HepG2 (cell line): Measurements from ENCODE around the gene TRIM62. TPM values are rescaled to one million over a fixed set of nuclear protein-coding genes. Genes with fewer than 3 reads are reported as not detected.

Source experiments
- ATAC-seq: fragments of 200-7000 bp; cut with Tn5 transposase; 3 replicates; pipeline ENCODE4 v1.9.1; 2020; ENCODE audit warnings: mild to moderate bottlenecking, moderate library complexity
- Bru-seq: library from RNA; stranded (reverse); fragments of 400-500 nt; gene quantifications from one replicate; lab custom pipeline; 2021; lab: Mats Ljungman, UMichigan
- BruChase-seq, 2 experiments: library from RNA; stranded (reverse); fragments of 400-500 nt; gene quantifications; one replicate each; lab custom pipeline; 2021; lab: Mats Ljungman, UMichigan
- BruUV-seq: library from RNA; stranded (reverse); fragments of 400-500 nt; replicated peaks from 2 replicates; lab custom pipeline; 2021; lab: Mats Ljungman, UMichigan
- CTCF ChIA-PET: fragments of 300-600 bp; formaldehyde crosslinking; extraction: SDS; loops from one replicate; lab custom pipeline; 2021; ENCODE audit warnings: low total read pairs, inconsistent platforms, low intra/inter-chr PET ratio; lab: Yijun Ruan, JAX
- POLR2A ChIA-PET: fragments of 350-600 bp; sonication (Branson Sonifier 250); formaldehyde crosslinking; loops from one replicate; lab custom pipeline; 2020; ENCODE audit warnings: antibody characterized with exemption, inconsistent platforms; lab: Yijun Ruan, JAX
- DNase-seq: peaks from one replicate; pipeline ENCODE4 v3.0.0-alpha.2; 2015; ENCODE audit warnings: low spot score
- FAIRE-seq: peaks from 3 replicates; lab custom pipeline; 2011; peaks lifted over from hg19 to GRCh38; lab: Jason Lieb, UNC
- H2AFZ ChIP-seq: one replicate; pipeline ENCODE4 v1.6.1; 2011; ENCODE audit warnings: low read length, inconsistent platforms
- H3K27ac ChIP-seq: fragments of 300-600 bp; 3 replicates; pipeline ENCODE4 v1.8.0; 2011; ENCODE audit warnings: mixed run types, mild to moderate bottlenecking, mixed read lengths, low read length, inconsistent platforms; ENCODE audit not compliant: insufficient read depth; ENCODE audit errors: extremely low read length
- H3K27me3 ChIP-seq, 2 experiments: fragments of 200-600 bp in 1 of 2; 2 replicates in 1 of 2; 3 replicates in 1 of 2; pipeline versions ENCODE4 v1.6.0 to v1.8.0; 2011; ENCODE audit warnings: low read length in 2 of 2, mild to moderate bottlenecking in 2 of 2, moderate library complexity in 2 of 2, inconsistent platforms in 1 of 2; ENCODE audit not compliant: insufficient read depth in 2 of 2, control insufficient read depth in 1 of 2
- H3K36me3 ChIP-seq, 2 experiments: fragments of 200-600 bp in 1 of 2; replicated peaks in 1 of 2; 2 replicates in 1 of 2; 3 replicates in 1 of 2; pipeline versions ENCODE4 v1.5.1 to v1.8.0; 2011; ENCODE audit warnings: low read length in 2 of 2, inconsistent platforms in 1 of 2; ENCODE audit not compliant: insufficient read depth in 2 of 2, control insufficient read depth in 1 of 2
- H3K4me1 ChIP-seq: 2 replicates; pipeline ENCODE4 v1.5.1; 2012; ENCODE audit warnings: low read length, inconsistent platforms; ENCODE audit not compliant: insufficient read depth
- H3K4me2 ChIP-seq: 2 replicates; pipeline ENCODE4 v1.6.0; 2011; ENCODE audit warnings: low read depth, low read length, inconsistent platforms
- H3K4me3 ChIP-seq, 3 experiments: fragments of 200-600 bp in 1 of 3; sonication (generic), shearing (Covaris generic) in 1 of 3; replicated peaks in 1 of 3; 2 replicates each; pipeline ENCODE4 v1.5.1; 2011 to 2016; ENCODE audit warnings: low read length in 3 of 3, inconsistent platforms in 2 of 3, low read depth in 2 of 3, mild to moderate bottlenecking in 2 of 3, control low read depth in 1 of 3, mixed read lengths in 1 of 3; ENCODE audit not compliant: insufficient read depth in 1 of 3
- H3K79me2 ChIP-seq: one replicate; pipeline ENCODE4 v1.6.1; 2011; ENCODE audit warnings: low read length, inconsistent platforms; ENCODE audit not compliant: insufficient read depth
- H3K9ac ChIP-seq: 2 replicates; pipeline ENCODE4 v1.6.0; 2011; ENCODE audit warnings: mild to moderate bottlenecking, low read depth, low read length, inconsistent platforms; ENCODE audit not compliant: insufficient read depth
- H3K9me3 ChIP-seq: 2 replicates; pipeline ENCODE4 v1.5.1; 2012; ENCODE audit warnings: mild to moderate bottlenecking, low read length
- H4K20me1 ChIP-seq: 2 replicates; pipeline ENCODE4 v1.6.0; 2011; ENCODE audit warnings: inconsistent platforms, mild to moderate bottlenecking, low read length, moderate library complexity; ENCODE audit not compliant: insufficient read depth
- CHD2 ChIP-seq: IDR thresholded peaks from 2 replicates; pipeline ENCODE4 v1.6.1; 2011; ENCODE audit warnings: low read depth, low read length, improper control_type of control experiment
- GABPB1 ChIP-seq: IDR thresholded peaks from 2 replicates; pipeline ENCODE4 v1.6.1; 2016; ENCODE audit warnings: mild to moderate bottlenecking, missing genetic modification reagents, moderate library complexity, missing compliant biosample characterization
- MTA3 ChIP-seq: sonication (generic); formaldehyde crosslinking; IDR thresholded peaks from 2 replicates; pipeline ENCODE4 v1.4.0; 2020; ENCODE audit warnings: missing genetic modification reagents
- PHF8 ChIP-seq: sonication (generic); formaldehyde crosslinking; IDR thresholded peaks from 2 replicates; pipeline ENCODE4 v1.5.0; 2020; ENCODE audit warnings: missing genetic modification reagents
- POLR2A ChIP-seq, 2 experiments: IDR thresholded peaks; 2 replicates each; pipeline ENCODE4 v1.6.1; 2011; ENCODE audit warnings: low read depth in 2 of 2, low read length in 2 of 2, mild to moderate bottlenecking in 1 of 2, moderate library complexity in 1 of 2; ENCODE audit not compliant: insufficient read depth in 1 of 2
- PPARG ChIP-seq: conservative IDR thresholded peaks from 2 replicates; pipeline ENCODE4 v1.6.1; 2016; ENCODE audit warnings: missing biosample characterization, missing genetic modification reagents
- SIN3A ChIP-seq: IDR thresholded peaks from 2 replicates; pipeline ENCODE4 v1.6.1; 2011; ENCODE audit warnings: low read depth, mild to moderate bottlenecking, control low read depth, low read length, borderline replicate concordance
- TAF1 ChIP-seq: sonication (generic); formaldehyde crosslinking; IDR thresholded peaks from 2 replicates; pipeline ENCODE4 v1.4.0; 2020; ENCODE audit warnings: missing genetic modification reagents
- ZFX ChIP-seq: sonication (generic); formaldehyde crosslinking; IDR thresholded peaks from 2 replicates; pipeline ENCODE4 v1.4.0; 2020; ENCODE audit warnings: mild to moderate bottlenecking, low read depth, missing genetic modification reagents, moderate library complexity
- ZNF282 ChIP-seq: fragments of 450-650 bp; IDR thresholded peaks from 2 replicates; pipeline ENCODE4 v1.6.1; 2018; ENCODE audit not compliant: partially characterized antibody
- WGBS: methylation state at CpG from one replicate; pipeline ENCODE4 v1.1.6; 2017; ENCODE audit warnings: low lambda C conversion rate; 5-methylcytosine and 5-hydroxymethylcytosine counted together
- in situ Hi-C: cut with HindIII; loops from 2 replicates; pipeline ENCODE4 v1.10.0; 2017; ENCODE audit warnings: low pct_unique_long_range_greater_than_20kb; ENCODE audit not compliant: extremely low pct_ligation_motif_present
- intact Hi-C: fragments of 100-400 bp; cut with micrococcal nuclease; formaldehyde crosslinking; loops from one replicate; pipeline ENCODE4 v1.10.0; 2022; ENCODE audit not compliant: unreplicated experiment
- long read RNA-seq, 2 experiments: library from RNA in 1 of 2; library from polyadenylated mRNA in 1 of 2; stranded (forward) in 1 of 2; unstranded in 1 of 2; transcript quantifications; one replicate each; pipeline ENCODE4 v2.0.0, GENCODE V29; 2019 to 2022
- polyA minus RNA-seq, 3 experiments: library from RNA; depleted of rRNA, polyadenylated mRNA; stranded (reverse); fragments of >200 nt; gene quantifications; 2 replicates each; pipeline ENCODE4 v1.2.3, GENCODE V29; 2011; ENCODE audit warnings: low replicate concordance in 1 of 3
- polyA plus RNA-seq, 8 experiments: library from polyadenylated mRNA; depleted of rRNA in 3 of 8; stranded (reverse) in 7 of 8; unstranded in 1 of 8; fragments of >200 nt; fragmentation: Illumina TruSeq in 4 of 8; extraction: Trizol in 4 of 8; gene quantifications; 2 replicates each; pipeline versions ENCODE4 v1.2.1 to v1.2.3, GENCODE V29; 2011 to 2016; ENCODE audit warnings: low read depth in 4 of 8, missing spikeins in 1 of 8, mixed read lengths in 1 of 8; ENCODE audit not compliant: insufficient read depth in 1 of 8
- total RNA-seq, 5 experiments: library from RNA; depleted of rRNA; stranded (reverse); fragments of >200 nt; fragmentation: Illumina TruSeq; extraction: Trizol; gene quantifications; 2 replicates each; pipeline ENCODE4 v1.2.3, GENCODE V29; 2016; ENCODE audit warnings: low read depth in 1 of 5
- TF ChIP-seq, protein P1 (sequence below), 2 experiments: sonication (generic) in 1 of 2; formaldehyde crosslinking in 1 of 2; IDR thresholded peaks; 2 replicates each; pipeline versions ENCODE4 v1.4.0 to v1.6.1; 2018 to 2020; ENCODE audit warnings: missing genetic modification reagents in 2 of 2, borderline replicate concordance in 1 of 2, low read depth in 1 of 2, mild to moderate bottlenecking in 1 of 2, missing biosample characterization in 1 of 2
- TF ChIP-seq, protein P2 (sequence below): sonication (generic); IDR thresholded peaks from 2 replicates; pipeline ENCODE4 v1.6.1; 2016; ENCODE audit warnings: low read depth, borderline replicate concordance
- TF ChIP-seq, protein P3 (sequence below): IDR thresholded peaks from 2 replicates; pipeline ENCODE4 v1.6.1; 2016; ENCODE audit warnings: mild to moderate bottlenecking

Gene TRIM62
- 0.53 and 1.1 TPM in 2 replicates for total RNA-seq (2016; rRNA removed; fragmentation: Illumina TruSeq; extraction: Trizol)
- total RNA-seq (2016; cell fraction: cytosol; rRNA removed; fragmentation: Illumina TruSeq; extraction: Trizol; ENCODE audit: low read depth), result 0.10 and 0.18 TPM in 2 replicates
- total RNA-seq (2016; cell fraction: insoluble cytoplasmic fraction; rRNA removed; fragmentation: Illumina TruSeq; extraction: Trizol), result 0.61 and 0.83 TPM in 2 replicates
- total RNA-seq (2016; cell fraction: membrane; rRNA removed; fragmentation: Illumina TruSeq; extraction: Trizol), result 1.1 TPM in 2 replicates
- 0.78 and 1.1 TPM in 2 replicates for total RNA-seq (2016; cell fraction: nucleus; rRNA removed; fragmentation: Illumina TruSeq; extraction: Trizol)
- polyA plus RNA-seq (2011; rRNA removed), result 0.57 and 0.67 TPM in 2 replicates
- polyA plus RNA-seq (2011; cell fraction: cytosol; rRNA removed), result 0.32 TPM in 2 replicates
- polyA plus RNA-seq (2011; cell fraction: nucleus; rRNA removed), result 2.1 and 2.9 TPM in 2 replicates
- 0.93 and 1.2 TPM in 2 replicates for polyA plus RNA-seq (2012)
- polyA plus RNA-seq (2016; cell fraction: cytosol; fragmentation: Illumina TruSeq; extraction: Trizol; ENCODE audit: low read depth), result 0.15 and 0.24 TPM in 2 replicates
- 1.1 and 1.4 TPM in 2 replicates for polyA plus RNA-seq (2016; cell fraction: insoluble cytoplasmic fraction; fragmentation: Illumina TruSeq; extraction: Trizol; ENCODE audit: low read depth)
- 0.68 and 0.86 TPM in 2 replicates for polyA plus RNA-seq (2016; cell fraction: membrane; fragmentation: Illumina TruSeq; extraction: Trizol; ENCODE audit: low read depth)
- 1.7 and 2.1 TPM in 2 replicates for polyA plus RNA-seq (2016; cell fraction: nucleus; fragmentation: Illumina TruSeq; extraction: Trizol; ENCODE audit: insufficient read depth, low read depth)
- 1.8 and 2.1 TPM in 2 replicates for polyA minus RNA-seq (2011; rRNA and poly(A)+ RNA removed; ENCODE audit: low replicate concordance)
- polyA minus RNA-seq (2011; cell fraction: cytosol; rRNA and poly(A)+ RNA removed), result 0.79 and 1.3 TPM in 2 replicates
- 0.87 and 0.90 TPM in 2 replicates for polyA minus RNA-seq (2011; cell fraction: nucleus; rRNA and poly(A)+ RNA removed)
- Bru-seq, nascent RNA, result percentile 40 among the genes with signal in this experiment
- percentile 43 among the genes with signal in this experiment for BruChase-seq, experiment 1, labeled RNA remaining after a 6-hour chase
- BruChase-seq, experiment 2, labeled RNA remaining after a 2-hour chase, result percentile 40 among the genes with signal in this experiment
- long read RNA-seq, experiment 1, partial matches to known transcripts, result 1 of 1 reads
- long read RNA-seq, experiment 1, other reads (novel, unspliced or antisense), result 0 of 1 reads
- long read RNA-seq, experiment 2, partial matches to known transcripts, result 1 of 7 reads
- long read RNA-seq, experiment 2, other reads (novel, unspliced or antisense), result 2 of 7 reads

DNA sequence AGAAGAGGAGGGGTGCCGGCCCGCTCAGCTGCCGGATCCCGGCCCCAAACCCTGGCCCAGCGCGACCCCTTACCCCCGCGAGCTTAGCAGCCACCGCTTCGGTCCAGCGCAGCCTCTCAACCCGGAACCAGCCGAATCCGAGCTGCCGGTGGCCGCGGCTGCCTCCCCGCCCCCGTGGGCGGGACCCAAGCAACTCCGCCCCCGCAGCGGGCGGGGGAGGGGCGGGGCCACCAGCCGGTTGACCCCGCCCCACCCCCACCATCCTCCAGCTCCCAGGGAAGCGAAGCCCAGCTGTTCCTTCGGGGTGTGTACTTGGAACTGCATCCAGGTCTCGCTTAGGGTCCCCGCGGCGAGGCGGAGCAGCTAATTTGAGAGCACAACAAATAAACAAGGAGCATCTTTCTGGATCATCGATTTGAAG lies at the start of gene TRIM62:
TRIM62 (minus strand) TSS at position 123 of the 421 bp plus-strand sequence. CDS start 611 bp downstream, outside the sequence.
- FAIRE-seq (no peak), ATAC-seq (peak; percentile 78), DNase-seq (peak; percentile 50)
- intact Hi-C loops, result no loop called here
- BruUV-seq, result no TSS peak
- ChIA-PET CTCF (no interaction called here), POLR2A (interaction anchor here (0.6 to 2.2 kb wide), 6 partner anchors 9 to 165 kb away, joined by 3 to 17 read pairs (median 5); no protein-coding TSS in a partner anchor)
- Histone ChIP-seq H3K27ac (no peak within 1 kb of the TSS), H3K27me3 (peaks cover 0 to 5% of the 10 kb centered on the region in 2 experiments; a peak in 1 of 5 replicates), H3K4me1 (peaks cover 23% of the 10 kb centered on the region), H3K36me3 (0 out of 5 replicates have a peak, but pooled peaks cover 0 to 1% of the 10 kb centered on the region in 2 experiments), H3K79me2 (no peaks in the 10 kb centered on the region), H3K9ac (no peak within 1 kb of the TSS), H3K4me3 (peak within 1 kb of the TSS; percentile 53 to 81 (median 80)), H4K20me1 (no peaks in the 10 kb centered on the region), H2AFZ (no peak within 1 kb of the TSS), H3K9me3 (no peaks in the 10 kb centered on the region), H3K4me2 (peak within 1 kb of the TSS; percentile 85)
- in situ Hi-C loops, result no loop called here
- WGBS, result 1% methylated on average over 8 of the region's 35 CpGs
- TF ChIP-seq SIN3A (peak; percentile 59; the same call in 1 of the 2 replicates), ZFX (CRISPR knock-in tag) (0 out of 2 replicates have a peak, but pooled peaks have one; percentile 9), POLR2A (IDR thresholded peaks at IDR 0.05; ENCODE audit: insufficient read depth in 1 of 2, low read depth in 2 of 2, low read length in 2 of 2) (peak in 1 of 2 experiments; percentile 55; a peak in 2 of 4 replicates), GABPB1 (CRISPR knock-in tag) (peak; percentile 63; the same call in 1 of the 2 replicates), TAF1 (peak; percentile 19; the same call in 1 of the 2 replicates), MTA3 (CRISPR knock-in tag) (no peak), ZNF282 (no peak), PHF8 (CRISPR knock-in tag) (peak; percentile 44), CHD2 (0 out of 2 replicates have a peak, but pooled peaks have one; percentile 23), PPARG (CRISPR knock-in tag) (no peak)
- TF ChIP-seq, protein P1, sequence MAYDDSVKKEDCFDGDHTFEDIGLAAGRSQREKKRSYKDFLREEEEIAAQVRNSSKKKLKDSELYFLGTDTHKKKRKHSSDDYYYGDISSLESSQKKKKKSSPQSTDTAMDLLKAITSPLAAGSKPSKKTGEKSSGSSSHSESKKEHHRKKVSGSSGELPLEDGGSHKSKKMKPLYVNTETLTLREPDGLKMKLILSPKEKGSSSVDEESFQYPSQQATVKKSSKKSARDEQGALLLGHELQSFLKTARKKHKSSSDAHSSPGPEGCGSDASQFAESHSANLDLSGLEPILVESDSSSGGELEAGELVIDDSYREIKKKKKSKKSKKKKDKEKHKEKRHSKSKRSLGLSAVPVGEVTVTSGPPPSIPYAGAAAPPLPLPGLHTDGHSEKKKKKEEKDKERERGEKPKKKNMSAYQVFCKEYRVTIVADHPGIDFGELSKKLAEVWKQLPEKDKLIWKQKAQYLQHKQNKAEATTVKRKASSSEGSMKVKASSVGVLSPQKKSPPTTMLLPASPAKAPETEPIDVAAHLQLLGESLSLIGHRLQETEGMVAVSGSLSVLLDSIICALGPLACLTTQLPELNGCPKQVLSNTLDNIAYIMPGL (CRISPR knock-in tag; IDR thresholded peaks at IDR 0.05; ENCODE audit: borderline replicate concordance in 1 of 2, low read depth in 1 of 2), result no peak
- TF ChIP-seq, protein P2, sequence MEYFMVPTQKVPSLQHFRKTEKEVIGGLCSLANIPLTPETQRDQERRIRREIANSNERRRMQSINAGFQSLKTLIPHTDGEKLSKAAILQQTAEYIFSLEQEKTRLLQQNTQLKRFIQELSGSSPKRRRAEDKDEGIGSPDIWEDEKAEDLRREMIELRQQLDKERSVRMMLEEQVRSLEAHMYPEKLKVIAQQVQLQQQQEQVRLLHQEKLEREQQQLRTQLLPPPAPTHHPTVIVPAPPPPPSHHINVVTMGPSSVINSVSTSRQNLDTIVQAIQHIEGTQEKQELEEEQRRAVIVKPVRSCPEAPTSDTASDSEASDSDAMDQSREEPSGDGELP, result peak; percentile 85
- TF ChIP-seq, protein P3, sequence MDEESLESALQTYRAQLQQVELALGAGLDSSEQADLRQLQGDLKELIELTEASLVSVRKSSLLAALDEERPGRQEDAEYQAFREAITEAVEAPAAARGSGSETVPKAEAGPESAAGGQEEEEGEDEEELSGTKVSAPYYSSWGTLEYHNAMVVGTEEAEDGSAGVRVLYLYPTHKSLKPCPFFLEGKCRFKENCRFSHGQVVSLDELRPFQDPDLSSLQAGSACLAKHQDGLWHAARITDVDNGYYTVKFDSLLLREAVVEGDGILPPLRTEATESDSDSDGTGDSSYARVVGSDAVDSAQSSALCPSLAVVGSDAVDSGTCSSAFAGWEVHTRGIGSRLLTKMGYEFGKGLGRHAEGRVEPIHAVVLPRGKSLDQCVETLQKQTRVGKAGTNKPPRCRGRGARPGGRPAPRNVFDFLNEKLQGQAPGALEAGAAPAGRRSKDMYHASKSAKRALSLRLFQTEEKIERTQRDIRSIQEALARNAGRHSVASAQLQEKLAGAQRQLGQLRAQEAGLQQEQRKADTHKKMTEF, result peak; percentile 6; the same call in 1 of the 2 replicates
